Hematopoietic multipotent progenitor cell treated with erythropoietin and hydrocortisone succinate and interleukin-3 and kit ligand, for 4 days (in vitro differentiated cells): ENCODE results near the gene ANTKMT.
"Not testable (repeated sequence)": the region's sequence is repeated elsewhere in the genome, so short reads cannot be mapped to it uniquely, and the experiment has no call there.

Experiments used
- DNase-seq: peaks from one replicate; pipeline ENCODE4 v3.0.0-alpha.2; 2015

ANTKMT gene

DNA sequence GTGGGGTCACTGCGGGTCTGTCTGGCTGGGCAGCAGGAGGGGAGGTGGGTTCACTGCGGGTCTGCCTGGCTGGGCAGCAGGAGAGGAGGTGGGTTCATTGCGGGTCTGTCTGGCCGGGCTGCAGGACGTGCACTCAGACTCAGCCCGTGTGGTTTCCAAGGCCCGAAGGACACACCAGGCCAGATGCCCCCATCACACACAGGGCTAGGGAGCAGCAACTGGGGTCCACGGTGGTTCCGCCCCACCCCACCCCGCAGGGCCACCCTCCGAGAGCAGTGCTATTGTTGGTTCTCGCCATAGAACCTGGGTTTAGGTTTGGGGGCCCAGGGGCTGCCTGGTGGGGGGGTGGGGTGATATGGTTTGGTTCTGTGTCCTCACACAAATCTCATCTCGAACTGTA is 25.7 kb downstream of the ANTKMT start:
- no peak for DNase-seq

DNA sequence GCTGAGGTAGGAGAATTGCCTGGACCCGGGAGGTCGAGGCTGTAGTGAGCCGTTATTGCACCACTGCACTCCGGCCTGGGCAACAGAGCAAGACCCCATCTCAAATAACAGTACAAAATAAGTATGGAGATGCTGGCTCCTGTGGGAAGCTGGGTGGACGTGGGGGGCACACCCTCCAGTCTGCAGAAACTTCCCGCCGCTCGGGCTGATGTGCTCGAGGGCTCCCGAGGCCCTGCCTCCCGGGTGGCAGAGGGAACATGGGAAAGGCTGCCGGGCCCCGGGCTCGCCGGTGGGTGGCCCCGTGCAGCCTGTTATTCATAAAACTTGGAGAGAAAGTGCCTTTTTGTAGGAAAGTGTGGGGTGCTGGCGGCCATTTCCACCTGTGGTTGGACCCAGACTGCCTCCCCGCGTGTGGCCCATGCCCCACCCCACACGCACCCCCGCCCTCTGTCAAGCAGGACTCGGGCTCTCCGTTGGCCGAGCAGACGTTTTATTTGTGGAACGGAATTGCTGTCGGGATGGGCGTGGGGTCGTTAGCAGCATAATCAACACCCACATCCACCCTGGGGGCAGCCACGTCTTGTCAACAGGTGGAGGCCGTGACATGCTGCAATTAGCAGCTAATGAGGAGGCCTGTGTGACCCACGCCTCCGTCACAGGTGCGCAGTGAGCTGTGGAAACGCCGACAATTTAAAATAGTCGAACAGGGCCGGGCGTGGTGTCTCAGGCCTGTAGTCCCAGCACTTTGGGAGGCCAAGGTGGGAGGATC is 27.2 kb downstream of the ANTKMT start:
- DNase-seq, result no peak

DNA sequence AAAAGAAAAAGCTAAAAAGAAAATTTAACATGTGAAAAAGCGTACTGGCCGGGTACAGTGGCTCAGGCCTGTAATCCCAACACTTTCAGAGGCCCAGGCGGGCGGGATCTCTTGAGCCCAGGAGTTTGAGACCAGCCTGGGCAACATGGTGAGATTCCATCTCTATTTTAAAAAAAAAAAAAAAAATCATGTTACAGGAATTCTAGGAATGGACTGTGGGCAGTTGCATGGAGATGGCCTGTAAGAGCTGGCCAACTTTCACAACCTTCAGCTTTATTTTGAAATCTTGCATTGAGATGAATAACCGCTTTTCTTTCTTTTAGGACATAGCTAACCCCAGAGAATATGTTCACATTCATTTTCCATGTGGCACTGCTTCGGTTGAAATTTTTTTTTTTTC is 28.1 kb downstream of the ANTKMT start:
- DNase-seq, result no peak

DNA sequence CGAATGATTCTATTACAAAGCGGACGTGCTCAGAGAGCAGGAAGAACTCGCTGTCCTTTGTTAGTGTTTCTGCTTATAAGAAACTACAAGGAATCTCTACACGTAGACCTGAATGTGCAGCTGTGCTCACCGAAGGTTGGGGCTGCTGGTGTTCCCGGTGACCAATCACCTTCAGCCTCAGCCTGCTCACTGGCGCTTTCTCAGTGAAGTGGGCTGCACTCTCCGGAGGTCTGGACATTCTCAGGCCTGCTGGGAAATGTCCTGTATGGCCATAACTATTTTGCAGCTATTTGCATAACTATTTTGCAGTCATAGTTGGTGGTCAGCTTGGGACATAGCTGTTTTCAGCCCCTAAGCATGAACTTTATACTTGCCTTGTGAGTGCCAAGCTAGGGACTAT is 29.5 kb downstream of the ANTKMT start:
- DNase-seq, result no peak

DNA sequence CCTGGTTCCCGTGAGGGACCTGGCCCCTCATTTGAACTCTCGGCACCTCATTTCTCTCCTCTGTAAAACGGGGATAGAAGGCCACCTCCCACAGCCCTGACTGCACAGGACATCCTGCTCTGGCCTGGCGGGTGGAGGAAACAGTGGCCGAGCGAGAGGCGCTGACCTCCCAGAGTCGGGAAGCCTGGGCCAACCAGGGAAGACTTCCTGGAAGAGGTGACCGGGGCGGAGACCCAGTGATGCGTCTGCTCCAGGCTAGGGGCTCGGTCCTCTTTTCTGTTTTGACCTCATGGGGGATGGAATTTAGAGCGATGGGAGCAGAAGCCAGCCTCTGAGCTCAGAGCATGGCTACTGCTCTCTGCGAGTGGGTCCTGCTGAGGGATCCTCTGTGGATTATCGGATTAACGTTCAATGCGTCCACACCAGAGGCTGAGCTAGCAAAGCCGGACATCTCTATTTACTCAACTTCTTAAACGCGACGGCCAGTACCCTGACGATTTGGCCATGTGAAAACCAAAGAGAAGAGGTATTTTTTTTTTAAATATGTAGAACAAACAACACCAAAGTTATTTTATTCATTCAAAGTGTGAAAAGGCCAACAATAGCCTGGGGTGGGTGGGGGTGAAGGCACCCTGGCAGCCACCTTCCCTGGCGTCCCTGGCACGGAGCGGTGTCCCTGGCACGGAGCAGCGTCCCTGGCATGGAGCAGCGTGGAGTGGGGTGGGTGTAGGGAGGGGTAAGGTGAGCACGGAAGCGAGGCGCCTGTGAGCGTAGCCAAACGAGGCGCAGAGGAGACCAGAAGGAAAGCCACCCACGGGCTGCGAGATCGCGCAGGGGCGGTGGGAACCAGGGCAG is 30.4 kb downstream of the ANTKMT start:
- DNase-seq, result no peak

DNA sequence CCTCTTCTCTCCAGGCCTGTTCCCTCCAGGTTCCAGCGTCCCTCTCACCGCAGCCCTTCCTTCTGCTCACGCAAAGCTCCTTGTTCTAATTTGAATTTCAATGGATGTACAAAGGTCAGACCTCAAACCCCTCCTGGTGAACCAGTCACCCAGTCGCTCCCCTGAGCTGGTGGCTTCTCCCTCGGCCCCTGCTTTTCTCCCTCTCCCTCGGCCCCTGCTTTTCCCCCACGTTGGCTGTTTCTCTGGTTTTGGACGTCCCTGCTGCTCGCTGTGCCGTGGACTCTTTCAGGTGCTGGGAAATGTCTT is 31.0 kb downstream of the ANTKMT start:
- DNase-seq, result no peak

DNA sequence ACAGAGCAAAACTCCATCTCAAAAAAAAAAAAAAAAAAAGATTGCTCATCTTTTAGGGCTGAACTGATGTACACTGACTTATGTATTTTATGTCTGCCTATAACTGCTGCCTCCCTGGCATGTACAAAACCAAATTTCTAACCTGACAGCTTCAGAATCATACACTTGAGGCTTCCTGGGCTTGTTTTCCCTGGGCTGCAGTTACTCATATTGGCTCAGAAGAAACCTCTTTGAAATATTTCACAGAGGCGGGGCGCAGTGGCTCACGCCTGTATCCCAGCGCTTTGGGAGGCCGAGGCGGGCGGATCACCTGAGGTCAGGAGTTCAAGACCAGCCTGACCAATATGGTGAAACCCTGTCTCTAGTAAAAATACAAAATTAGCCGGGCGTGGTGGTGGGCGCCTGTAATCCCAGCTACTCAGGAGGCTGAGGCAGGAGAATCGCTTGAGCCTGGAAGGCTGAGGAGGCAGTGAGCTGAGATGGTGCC is 33.2 kb downstream of the ANTKMT start:
- not testable (repeated sequence) for DNase-seq

DNA sequence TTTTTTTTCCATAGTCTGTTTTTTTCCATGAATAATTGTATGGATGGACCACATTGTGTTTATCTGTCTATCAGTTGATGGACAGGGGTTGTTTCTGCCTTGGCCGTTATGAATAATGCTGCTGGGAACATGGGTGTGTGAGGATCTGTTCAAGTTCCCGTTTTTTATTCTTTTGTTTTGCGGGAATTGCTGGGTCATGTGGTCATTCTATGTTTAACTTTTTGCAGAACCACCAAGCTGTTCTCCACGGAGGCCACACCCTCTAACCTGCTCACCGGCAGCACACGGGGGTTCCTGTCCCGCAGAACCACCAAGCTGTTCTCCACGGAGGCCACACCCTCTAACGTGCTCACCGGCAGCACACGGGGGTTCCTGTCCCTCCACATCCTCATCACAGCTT is 33.7 kb downstream of the ANTKMT start:
- peak; percentile 49 for DNase-seq

DNA sequence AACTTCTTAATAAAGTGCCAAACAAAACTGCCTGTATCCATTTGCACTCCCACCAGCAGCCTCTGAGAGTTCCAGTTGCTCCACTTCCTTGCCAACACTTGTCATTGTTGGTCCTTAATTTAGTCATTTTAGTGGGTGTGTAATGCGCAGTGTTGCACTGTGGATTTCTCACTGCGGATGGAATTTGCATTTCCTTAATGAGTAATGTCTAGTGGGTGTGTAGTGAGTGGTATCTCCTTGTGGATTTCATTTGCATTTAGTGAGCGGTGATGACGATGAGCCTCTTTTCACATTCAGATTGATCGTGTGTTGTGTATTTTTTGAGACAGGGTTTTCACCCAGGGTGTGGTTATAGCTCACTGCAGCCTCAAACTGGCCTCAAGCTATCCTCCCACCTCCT is 35.5 kb downstream of the ANTKMT start:
- DNase-seq, result no peak

DNA sequence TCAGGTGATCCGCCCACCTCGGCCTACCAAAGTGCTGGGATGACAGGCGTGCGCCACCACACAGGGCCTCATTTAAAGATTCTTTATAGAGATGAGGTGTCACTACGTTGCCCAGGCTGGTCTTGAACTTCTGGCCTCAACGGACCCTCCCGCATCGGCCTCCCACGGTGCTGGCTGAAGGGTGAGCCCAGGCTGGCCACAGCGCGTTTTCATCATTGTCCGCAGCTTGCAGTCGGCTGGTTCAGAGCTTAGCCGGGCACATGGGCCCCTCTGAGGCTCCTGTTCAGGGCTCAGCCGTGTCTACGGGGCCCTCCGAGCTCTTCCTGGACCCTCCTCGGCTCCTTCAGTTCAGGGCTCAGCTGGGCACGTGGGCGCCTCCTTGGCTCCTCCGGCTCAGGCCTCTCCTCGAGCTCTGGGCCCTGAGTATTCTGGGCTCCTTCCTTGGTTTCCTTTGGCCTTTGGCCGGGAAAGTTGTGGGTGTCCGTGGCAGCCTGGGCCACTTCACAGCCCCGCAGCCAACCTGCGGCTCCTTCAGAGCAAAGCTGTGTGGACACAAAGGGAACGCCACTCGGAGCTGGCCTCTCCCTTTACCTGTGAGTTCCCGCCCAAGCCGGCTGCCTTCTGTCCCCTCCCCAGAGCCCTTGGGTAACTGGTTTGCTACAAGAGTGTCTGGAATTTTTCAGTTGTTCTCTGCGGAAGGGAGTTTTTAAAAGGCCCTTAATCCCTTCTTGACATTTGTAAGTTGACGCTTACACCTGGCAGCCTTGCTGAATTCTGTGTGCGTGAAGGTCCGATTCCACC is 38.4 kb downstream of the ANTKMT start:
- no peak for DNase-seq

DNA sequence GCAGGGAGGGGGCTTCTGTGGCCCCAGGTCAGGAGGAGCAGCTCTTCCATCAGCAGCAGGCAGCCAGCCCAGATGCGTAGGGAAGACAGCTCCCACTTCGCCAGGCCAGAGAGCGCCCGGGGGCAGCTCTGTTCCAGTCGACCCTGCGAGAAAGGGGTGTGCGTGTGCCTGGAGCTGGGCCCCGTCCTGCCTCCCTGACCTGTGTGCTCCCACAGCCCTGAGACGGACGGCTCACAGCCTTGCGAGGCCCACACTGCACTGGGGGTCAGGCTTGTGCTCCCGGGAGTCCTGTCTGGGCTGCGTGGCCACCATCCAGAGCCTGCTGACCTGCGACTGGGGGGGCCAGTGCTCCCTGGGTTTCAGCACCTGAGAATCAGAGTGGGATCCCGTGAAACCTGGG is 39.1 kb downstream of the ANTKMT start:
- no peak for DNase-seq

DNA sequence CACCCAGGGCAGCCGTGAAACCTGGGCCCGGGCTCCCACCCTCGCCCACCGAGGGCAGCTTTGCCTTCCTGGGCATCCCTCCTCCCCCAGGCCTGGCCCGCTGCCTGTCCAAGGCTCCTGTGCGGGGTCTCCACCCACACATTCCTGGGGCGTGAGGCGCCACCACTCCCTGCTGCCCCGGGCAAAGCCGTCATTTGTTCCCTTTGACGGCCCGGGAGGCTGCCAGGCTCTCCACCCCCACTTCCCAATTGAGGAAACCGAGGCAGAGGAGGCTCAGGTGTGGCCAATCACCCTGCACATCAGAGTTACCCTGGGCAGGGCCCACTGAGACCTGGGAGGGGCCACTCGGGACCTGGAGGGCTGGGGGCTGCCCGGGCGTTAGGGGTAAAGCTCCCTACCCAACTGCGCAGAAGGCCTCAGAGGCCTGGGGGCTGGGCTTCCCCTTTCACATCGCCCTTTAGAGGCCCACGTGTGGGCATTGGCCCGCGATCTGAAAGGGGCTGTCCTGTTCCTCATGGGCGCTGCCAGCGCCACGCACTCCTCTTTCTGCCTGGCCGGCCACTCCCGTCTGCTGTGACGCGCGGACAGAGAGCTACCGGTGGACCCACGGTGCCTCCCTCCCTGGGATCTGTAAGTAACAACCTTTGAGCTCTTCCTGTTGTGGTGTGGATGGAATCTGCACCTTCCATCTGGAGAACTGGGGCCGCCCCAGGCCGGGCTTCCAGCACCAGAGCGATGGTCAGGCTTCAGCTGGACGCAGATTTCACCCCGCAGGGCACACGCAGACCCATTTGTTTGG is 39.8 kb downstream of the ANTKMT start, which contains the start of gene MSLN:
Gene MSLN (plus strand): TSS at position 190 of the 799 bp plus-strand sequence. CDS start 1,947 bp downstream, outside the sequence.
- no peak for DNase-seq

DNA sequence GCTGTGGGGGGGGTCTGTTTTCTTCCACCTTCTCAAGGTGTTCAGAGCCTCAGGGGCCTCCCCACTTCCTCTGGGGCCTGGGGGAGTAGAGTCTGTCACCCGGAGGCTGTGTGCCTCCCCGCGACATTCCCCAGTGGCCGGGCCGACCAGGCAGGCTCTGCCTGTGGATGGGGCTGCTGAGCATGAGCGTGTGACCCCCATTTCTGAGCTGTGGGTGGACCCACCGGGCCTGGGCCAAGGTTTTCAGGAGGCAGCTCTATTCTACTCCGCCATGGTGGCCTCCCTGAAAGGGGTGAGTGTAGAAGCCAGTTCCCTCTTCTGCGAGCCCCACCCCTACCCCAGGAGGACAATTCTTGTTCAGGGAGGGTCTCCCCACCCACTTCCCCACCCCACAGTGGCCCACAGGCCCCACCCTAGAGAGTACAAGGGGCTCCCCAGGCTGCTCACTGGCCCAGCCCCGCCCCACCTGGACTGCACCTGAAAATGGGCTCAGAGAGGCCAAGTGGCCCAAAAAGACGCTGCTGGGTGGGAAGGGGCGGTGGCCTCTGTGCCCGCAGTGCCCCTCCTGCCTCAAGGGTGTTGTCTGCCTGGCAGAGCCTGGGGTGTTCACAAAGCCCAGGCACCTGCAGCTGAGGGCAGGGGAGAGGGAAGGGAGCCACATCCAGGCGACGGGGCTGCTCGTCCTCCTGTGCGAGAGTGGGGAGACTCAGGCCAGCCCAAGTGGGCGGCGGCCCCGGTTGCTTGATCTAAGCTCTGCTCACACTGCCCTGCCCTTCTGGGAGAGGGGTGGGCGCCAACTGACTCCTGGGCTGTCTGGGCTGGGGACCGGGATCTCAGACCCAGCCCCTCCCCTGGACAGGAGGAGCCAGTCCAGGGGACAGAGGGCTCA is 40.9 kb downstream of the ANTKMT start:
- no peak for DNase-seq

DNA sequence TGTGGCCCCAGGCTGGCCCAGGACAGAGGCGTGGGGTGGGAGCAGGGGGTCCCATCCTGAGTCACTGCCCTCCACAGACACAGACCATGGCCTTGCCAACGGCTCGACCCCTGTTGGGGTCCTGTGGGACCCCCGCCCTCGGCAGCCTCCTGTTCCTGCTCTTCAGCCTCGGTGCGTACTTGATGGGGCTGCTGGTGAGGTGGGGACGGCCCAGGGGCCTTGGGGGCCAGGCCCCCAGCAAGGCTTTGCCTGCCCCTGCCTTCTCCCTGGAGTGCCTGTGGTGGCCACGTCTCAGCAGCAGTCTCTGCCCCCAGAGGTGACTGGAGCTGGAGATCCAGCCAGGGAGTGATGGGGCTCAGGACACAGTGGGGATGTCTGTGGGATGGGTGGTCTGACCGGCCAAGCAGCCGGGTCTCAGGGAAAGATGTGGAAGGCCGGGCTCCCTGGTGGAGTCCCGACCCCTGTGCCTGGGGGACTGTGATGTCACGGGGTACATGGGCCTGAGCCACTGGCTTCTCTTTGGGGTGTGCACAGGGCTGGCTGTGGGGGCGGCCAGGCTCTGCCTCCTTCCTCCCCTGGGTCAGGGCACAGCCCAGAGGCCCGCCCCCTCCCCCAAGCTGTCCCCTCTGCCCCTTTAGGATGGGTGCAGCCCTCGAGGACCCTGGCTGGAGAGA is 41.8 kb downstream of the ANTKMT start:
- DNase-seq, result no peak

DNA sequence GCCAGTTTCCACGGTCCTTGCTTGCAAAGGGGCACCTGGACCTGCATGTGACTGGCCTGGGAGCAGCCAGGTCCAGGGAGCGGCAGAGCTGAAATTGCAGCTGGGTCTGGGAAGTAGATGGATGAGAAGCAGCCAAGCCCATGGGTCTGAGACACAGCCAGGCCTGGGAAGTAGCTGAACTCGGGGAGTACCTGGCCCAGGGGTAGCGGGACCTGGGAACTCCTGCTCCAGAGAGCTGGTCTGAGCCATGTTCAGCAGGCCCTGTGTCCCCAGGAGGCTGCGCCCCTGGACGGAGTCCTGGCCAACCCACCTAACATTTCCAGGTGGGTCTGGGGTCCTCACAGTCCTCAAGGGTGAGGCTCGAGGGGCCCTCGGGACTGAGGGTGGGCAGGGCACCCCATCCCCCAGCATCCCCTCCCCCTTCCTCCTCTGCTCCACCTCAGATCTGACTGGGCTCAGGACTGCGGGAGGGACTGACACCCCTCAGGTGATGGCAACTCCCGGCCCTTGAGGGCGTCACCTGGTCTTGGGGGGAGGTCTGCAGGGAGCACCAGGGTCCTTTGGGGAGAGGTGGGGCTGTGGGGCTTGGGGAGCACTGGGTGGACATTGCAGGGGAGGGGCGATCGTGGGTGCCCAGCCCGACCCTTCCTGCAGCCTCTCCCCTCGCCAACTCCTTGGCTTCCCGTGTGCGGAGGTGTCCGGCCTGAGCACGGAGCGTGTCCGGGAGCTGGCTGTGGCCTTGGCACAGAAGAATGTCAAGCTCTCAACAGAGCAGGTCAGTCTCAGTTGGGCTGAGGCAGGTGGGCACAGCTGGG is 42.6 kb downstream of the ANTKMT start:
- DNase-seq, result no peak

DNA sequence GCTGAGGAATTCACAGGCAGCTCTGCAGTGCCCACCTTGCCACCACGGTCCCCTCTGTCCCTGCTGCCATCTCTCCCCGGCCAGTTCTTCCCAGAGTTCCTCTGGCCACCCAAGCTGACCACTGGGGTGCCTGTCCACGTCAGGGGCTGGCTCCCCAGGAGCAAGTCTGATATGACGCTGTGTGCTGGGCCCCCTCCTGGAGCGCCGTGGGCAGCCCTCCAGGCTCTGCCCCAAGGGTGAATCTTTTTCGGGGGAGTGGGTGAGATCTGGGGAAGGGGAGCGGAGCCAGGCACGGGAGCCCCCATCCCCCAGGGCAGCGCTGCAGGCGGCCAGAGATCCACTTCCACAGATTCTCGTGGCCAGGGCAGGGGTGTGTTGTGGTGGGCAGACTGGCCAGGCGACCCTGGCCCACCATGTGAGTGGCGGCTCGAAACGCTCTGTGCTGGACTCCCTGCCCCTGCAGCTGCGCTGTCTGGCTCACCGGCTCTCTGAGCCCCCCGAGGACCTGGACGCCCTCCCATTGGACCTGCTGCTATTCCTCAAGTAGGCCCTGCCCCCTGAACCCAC is 43.3 kb downstream of the ANTKMT start:
- no peak for DNase-seq

DNA sequence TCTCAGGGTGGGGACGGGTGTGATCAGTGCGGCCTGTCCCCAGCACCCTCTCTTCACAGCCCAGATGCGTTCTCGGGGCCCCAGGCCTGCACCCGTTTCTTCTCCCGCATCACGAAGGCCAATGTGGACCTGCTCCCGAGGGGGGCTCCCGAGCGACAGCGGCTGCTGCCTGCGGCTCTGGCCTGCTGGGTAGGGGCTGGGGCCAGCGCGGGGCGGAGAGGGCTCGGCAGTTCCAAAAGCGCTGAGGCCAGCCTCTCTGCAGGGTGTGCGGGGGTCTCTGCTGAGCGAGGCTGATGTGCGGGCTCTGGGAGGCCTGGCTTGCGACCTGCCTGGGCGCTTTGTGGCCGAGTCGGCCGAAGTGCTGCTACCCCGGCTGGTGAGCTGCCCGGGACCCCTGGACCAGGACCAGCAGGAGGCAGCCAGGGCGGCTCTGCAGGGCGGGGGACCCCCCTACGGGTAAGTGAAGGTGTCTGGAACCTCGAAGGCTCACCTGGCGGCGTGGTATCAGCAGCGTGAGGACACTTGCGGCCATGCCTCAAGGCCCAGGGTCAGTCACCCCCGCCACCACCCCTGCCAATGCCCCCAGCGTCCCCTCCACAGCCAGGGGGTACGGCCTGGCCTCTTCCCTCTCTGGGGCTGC is 44.0 kb downstream of the ANTKMT start:
- DNase-seq, result no peak

DNA sequence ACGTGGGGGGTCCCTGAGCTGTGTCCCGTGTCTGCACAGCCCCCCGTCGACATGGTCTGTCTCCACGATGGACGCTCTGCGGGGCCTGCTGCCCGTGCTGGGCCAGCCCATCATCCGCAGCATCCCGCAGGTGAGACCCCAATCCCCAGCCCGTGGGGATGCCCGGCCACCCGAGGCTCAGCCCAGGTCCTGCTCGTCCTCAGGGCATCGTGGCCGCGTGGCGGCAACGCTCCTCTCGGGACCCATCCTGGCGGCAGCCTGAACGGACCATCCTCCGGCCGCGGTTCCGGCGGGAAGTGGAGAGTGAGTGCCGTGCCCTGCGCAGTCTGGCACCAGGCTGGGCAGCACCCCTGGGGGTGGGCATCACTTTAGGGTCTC is 44.5 kb downstream of the ANTKMT start:
- no peak for DNase-seq
